HepG2 (cell line): ENCODE measurements around the gene TFEB. TPM values are rescaled to one million over a fixed set of nuclear protein-coding genes. Genes with fewer than 3 reads are reported as not detected.

Experiments
- ATF7 ChIP-seq, 2 experiments: fragments of 450-650 bp in 1 of 2; sonication (generic) in 1 of 2; formaldehyde crosslinking in 1 of 2; IDR thresholded peaks; 2 replicates each; pipeline versions ENCODE4 v1.4.0 to v1.6.1; 2016 to 2020; ENCODE audit warnings: antibody characterized with exemption in 1 of 2, mild to moderate bottlenecking in 1 of 2, missing genetic modification reagents in 1 of 2
- ELF4 ChIP-seq: sonication (generic); formaldehyde crosslinking; IDR thresholded peaks from 2 replicates; pipeline ENCODE4 v1.5.0; 2020; ENCODE audit warnings: missing genetic modification reagents, mild to moderate bottlenecking, moderate library complexity, borderline replicate concordance
- ETV6 ChIP-seq: sonication (generic); formaldehyde crosslinking; conservative IDR thresholded peaks from 2 replicates; pipeline ENCODE4 v1.4.0; 2020; ENCODE audit warnings: missing genetic modification reagents
- GATA4 ChIP-seq: sonication (generic); IDR thresholded peaks from 2 replicates; pipeline ENCODE4 v1.6.1; 2016; ENCODE audit warnings: antibody characterized with exemption, low read depth, borderline replicate concordance
- HNF1B ChIP-seq: sonication (generic); formaldehyde crosslinking; IDR thresholded peaks from 2 replicates; pipeline ENCODE4 v1.5.1; 2020; ENCODE audit warnings: mild to moderate bottlenecking, moderate library complexity, missing genetic modification reagents
- LBX2 ChIP-seq: sonication (generic); formaldehyde crosslinking; IDR thresholded peaks from 2 replicates; pipeline ENCODE4 v1.5.0; 2020; ENCODE audit warnings: missing genetic modification reagents, mild to moderate bottlenecking, borderline replicate concordance
- PHF5A ChIP-seq: IDR thresholded peaks from one replicate; pipeline ENCODE4 v1.6.1; 2018; ENCODE audit warnings: low read depth, missing genetic modification reagents; ENCODE audit not compliant: unreplicated experiment
- REL ChIP-seq: sonication (generic); formaldehyde crosslinking; conservative IDR thresholded peaks from 2 replicates; pipeline ENCODE4 v1.8.0; 2022; ENCODE audit warnings: mild to moderate bottlenecking, missing genetic modification reagents, moderate library complexity
- SALL1 ChIP-seq: sonication (generic); formaldehyde crosslinking; IDR thresholded peaks from 2 replicates; pipeline ENCODE4 v1.8.0; 2022; ENCODE audit warnings: mild to moderate bottlenecking, missing genetic modification reagents
- SNAI1 ChIP-seq: sonication (generic); formaldehyde crosslinking; IDR thresholded peaks from 2 replicates; pipeline ENCODE4 v1.5.0; 2020; ENCODE audit warnings: mild to moderate bottlenecking, missing genetic modification reagents, borderline replicate concordance
- SPEN ChIP-seq: sonication (generic); formaldehyde crosslinking; IDR thresholded peaks from 2 replicates; pipeline ENCODE4 v1.5.1; 2020; ENCODE audit warnings: low read depth, mild to moderate bottlenecking, missing genetic modification reagents
- SRF ChIP-seq: IDR thresholded peaks from 2 replicates; pipeline ENCODE4 v1.6.1; 2011; ENCODE audit warnings: mild to moderate bottlenecking, low read depth, low read length, moderate library complexity
- TRAFD1 ChIP-seq: sonication (generic); formaldehyde crosslinking; IDR thresholded peaks from 2 replicates; pipeline ENCODE4 v1.5.1; 2020; ENCODE audit warnings: missing genetic modification reagents, mild to moderate bottlenecking, borderline replicate concordance
- ZBTB44 ChIP-seq: sonication (generic); formaldehyde crosslinking; IDR thresholded peaks from 2 replicates; pipeline ENCODE4 v1.4.0; 2020; ENCODE audit warnings: missing genetic modification reagents
- ZFP41 ChIP-seq: sonication (generic); formaldehyde crosslinking; IDR thresholded peaks from 2 replicates; pipeline ENCODE4 v1.4.0; 2020; ENCODE audit warnings: mild to moderate bottlenecking, missing genetic modification reagents, borderline replicate concordance
- ZKSCAN5 ChIP-seq: sonication (generic); formaldehyde crosslinking; IDR thresholded peaks from 2 replicates; pipeline ENCODE4 v1.5.1; 2020; ENCODE audit warnings: mild to moderate bottlenecking, missing genetic modification reagents
- ZNF10 ChIP-seq: sonication (generic); formaldehyde crosslinking; IDR thresholded peaks from 2 replicates; pipeline ENCODE4 v1.4.0; 2020; ENCODE audit warnings: mild to moderate bottlenecking, low read depth, missing genetic modification reagents, borderline replicate concordance
- ZNF350 ChIP-seq: sonication (generic); formaldehyde crosslinking; IDR thresholded peaks from 2 replicates; pipeline ENCODE4 v1.4.0; 2020; ENCODE audit warnings: mild to moderate bottlenecking, low read depth, missing genetic modification reagents, borderline replicate concordance
- ZNF549 ChIP-seq: sonication (generic); formaldehyde crosslinking; IDR thresholded peaks from 2 replicates; pipeline ENCODE4 v1.5.0; 2020; ENCODE audit warnings: missing genetic modification reagents
- ZNF564 ChIP-seq: sonication (generic); formaldehyde crosslinking; IDR thresholded peaks from 2 replicates; pipeline ENCODE4 v1.8.1; 2023; ENCODE audit warnings: mild to moderate bottlenecking, missing genetic modification reagents
- ZNF7 ChIP-seq: IDR thresholded peaks from 2 replicates; pipeline ENCODE4 v1.6.1; 2016; ENCODE audit warnings: missing biosample characterization, missing genetic modification reagents
- ZNF788 ChIP-seq: sonication (generic); formaldehyde crosslinking; IDR thresholded peaks from 2 replicates; pipeline ENCODE4 v1.5.0; 2020; ENCODE audit warnings: mild to moderate bottlenecking, missing genetic modification reagents, borderline replicate concordance
- ZNF878 ChIP-seq: sonication (generic); formaldehyde crosslinking; IDR thresholded peaks from 2 replicates; pipeline ENCODE4 v1.8.1; 2023; ENCODE audit warnings: mild to moderate bottlenecking, missing genetic modification reagents, moderate library complexity
- ZNF891 ChIP-seq: sonication (generic); formaldehyde crosslinking; IDR thresholded peaks from 2 replicates; pipeline ENCODE4 v1.5.0; 2020; ENCODE audit warnings: mild to moderate bottlenecking, missing genetic modification reagents
- polyA plus RNA-seq, 8 experiments: library from polyadenylated mRNA; depleted of rRNA in 3 of 8; stranded (reverse) in 7 of 8; unstranded in 1 of 8; fragments of >200 nt; fragmentation: Illumina TruSeq in 4 of 8; extraction: Trizol in 4 of 8; gene quantifications; 2 replicates each; pipeline versions ENCODE4 v1.2.1 to v1.2.3, GENCODE V29; 2011 to 2016; ENCODE audit warnings: low read depth in 4 of 8, missing spikeins in 1 of 8, mixed read lengths in 1 of 8; ENCODE audit not compliant: insufficient read depth in 1 of 8
- total RNA-seq, 5 experiments: library from RNA; depleted of rRNA; stranded (reverse); fragments of >200 nt; fragmentation: Illumina TruSeq; extraction: Trizol; gene quantifications; 2 replicates each; pipeline ENCODE4 v1.2.3, GENCODE V29; 2016; ENCODE audit warnings: low read depth in 1 of 5

The TFEB gene
- total and polyA plus RNA-seq, 2 of the 13 experiments (the other 11 are each of a cell fraction or from before 2014, with no cell fraction given): 13.3 to 18.7 TPM

- TF ChIP-seq GATA4 (no peak), ELF4 (CRISPR knock-in tag) (no peak), ZBTB44 (CRISPR knock-in tag) (no peak), ZNF878 (no peak), ATF7 (IDR thresholded peaks at IDR 0.05) (no peak), ATF7 (CRISPR knock-in tag; IDR thresholded peaks at IDR 0.05) (no peak), ZKSCAN5 (CRISPR knock-in tag) (no peak), ZNF350 (CRISPR knock-in tag) (peak; percentile 40; the same call in 1 of the 2 replicates), SNAI1 (CRISPR knock-in tag) (no peak; the same call in 1 of the 2 replicates), ZNF788 (no peak; the same call in 1 of the 2 replicates), HNF1B (no peak), ZNF7 (0 out of 2 replicates have a peak, but pooled peaks have one; percentile 23), LBX2 (no peak), SALL1 (CRISPR knock-in tag) (peak; percentile 74; the same call in 1 of the 2 replicates), ZNF564 (CRISPR knock-in tag) (0 out of 2 replicates have a peak, but pooled peaks have one; percentile 2), ZNF891 (CRISPR knock-in tag) (no peak), ZNF549 (CRISPR knock-in tag) (no peak), TRAFD1 (CRISPR knock-in tag) (no peak), ZFP41 (no peak), SPEN (no peak), REL (CRISPR knock-in tag) (no peak), ZNF10 (CRISPR knock-in tag) (no peak), PHF5A (no peak), ETV6 (no peak), SRF (no peak)
Observed at GRCh38 chr6:41741625-41742490, 6.5 kb upstream of the TFEB start (continued).
